ENCODE measurements around the gene KRTDAP.

Gene KRTDAP, protein sequence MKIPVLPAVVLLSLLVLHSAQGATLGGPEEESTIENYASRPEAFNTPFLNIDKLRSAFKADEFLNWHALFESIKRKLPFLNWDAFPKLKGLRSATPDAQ

DNA sequence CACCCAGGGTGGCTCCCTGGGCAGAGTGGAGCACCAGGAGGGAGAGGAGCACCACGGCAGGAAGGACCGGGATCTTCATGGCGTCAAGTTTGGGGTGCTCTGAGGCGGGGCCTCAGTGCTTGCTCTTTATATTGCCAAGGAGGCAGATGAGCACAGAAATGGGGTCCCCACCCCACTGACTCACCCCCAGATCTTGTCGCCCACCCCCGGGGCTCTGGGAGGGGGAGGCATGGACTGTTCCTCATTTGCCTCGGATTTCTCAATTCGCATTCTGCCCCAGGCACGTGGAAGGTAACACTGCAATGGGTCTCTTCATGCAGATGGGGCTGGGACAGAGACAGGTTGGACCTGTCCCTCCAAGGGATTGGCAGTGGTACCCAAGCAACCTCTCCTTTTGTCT lies at the start of gene KRTDAP:
Gene KRTDAP (minus strand): TSS at position 101 of the 400 bp plus-strand sequence. CDS start 22 bp downstream, at position 79.
- no peak for DNase-seq

DNA sequence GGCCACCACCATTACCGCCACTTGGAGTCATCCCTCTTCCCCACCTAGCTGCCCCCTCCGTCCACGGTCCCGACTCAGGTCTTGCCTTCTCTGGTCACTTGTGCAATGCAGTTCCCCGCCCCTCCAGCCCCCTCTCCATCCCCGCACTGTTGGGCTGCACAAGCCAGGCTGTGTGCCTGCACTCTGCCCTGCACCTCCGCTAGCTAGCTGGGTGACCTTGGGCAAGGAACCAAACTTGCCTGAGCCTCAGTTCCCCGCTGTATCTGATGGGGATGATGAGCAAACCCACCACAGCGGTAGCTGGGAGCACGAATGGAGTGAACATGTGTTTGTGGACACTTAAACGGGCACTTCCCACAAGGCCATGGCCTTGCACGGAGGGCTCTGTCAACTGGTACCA lies 49.6 kb upstream of the KRTDAP start:
- DNase-seq = no peak

DNA sequence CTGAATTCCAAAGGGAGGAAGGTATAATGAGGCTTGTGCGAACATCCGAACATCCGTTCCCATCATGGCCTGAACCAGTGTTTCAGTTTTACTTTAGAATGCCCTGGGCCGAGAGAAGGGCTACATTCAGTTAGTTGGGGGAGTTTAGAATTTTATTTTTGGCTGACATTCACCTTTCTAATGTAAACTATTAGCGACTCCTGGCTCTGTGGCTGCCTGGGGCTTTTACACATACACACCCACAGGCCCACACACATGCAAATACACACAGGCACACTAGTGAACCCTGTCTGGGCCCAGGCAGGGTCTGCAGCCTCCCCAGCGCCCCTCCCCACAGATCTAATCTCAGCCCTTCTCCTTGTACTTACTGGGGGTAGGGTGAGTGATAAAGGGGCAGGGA lies 49.0 kb upstream of the KRTDAP start:
- no peak for DNase-seq

DNA sequence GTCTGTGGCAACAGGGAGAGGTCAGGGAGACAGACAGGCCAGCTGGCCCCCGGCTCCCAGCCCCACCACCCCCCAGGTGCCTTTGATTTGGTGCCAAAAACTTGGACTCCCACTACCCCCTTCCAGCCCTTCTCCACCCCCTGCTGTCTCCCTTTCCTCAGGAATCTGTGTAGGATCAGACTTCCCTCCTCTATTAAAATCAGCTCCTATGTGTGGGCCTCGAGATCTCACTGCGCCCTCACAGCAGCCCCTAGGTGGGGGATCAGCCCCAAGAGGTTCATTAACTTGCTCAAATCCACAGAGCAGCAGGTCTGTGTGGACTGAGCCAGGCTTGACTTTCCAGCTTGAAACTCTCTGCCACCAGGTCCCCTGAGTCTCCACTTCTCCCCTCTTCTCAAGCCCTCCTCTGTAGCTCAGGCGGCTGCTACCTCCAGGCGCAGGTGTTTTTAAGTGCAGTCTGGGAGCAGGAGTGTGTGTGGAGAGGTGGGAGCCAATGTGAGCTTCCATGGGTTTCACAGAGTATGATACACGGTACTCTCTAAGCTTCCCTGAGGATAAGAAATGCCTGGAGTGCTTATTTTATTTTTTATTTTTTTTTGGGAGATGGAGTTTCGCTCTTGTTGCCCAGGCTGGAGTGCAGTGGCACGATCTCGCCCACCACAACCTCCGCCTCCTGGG lies 44.7 kb upstream of the KRTDAP start:
- DNase-seq = no peak

DNA sequence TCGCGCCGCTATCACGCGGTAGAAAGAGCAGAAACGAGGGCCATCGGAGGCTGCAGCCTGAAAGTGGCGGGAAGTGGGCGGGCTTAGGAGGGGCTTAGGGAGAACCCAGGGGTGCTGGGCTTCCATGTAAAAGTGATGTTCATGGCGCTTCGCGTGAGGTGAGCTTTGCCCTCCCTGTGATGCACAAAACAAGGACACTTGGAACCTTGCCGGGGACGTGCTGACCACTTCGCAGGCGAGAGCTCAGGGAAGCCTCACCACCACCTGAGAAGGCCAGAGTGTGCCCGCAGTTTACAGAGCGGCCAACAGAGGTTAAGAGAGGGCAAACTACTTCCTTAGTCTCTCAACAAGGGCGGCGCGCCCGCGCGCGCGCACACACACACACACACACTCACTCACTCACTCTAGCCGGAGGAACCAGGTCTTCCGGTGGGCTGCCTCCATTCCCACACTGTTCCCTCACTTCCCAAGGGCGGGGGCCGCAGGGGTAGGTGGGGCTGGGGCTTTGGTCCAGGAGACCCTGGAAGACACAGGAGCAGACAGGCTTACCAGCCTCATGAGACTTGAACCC lies 43.6 kb upstream of the KRTDAP start:
- DNase-seq = no peak

DNA sequence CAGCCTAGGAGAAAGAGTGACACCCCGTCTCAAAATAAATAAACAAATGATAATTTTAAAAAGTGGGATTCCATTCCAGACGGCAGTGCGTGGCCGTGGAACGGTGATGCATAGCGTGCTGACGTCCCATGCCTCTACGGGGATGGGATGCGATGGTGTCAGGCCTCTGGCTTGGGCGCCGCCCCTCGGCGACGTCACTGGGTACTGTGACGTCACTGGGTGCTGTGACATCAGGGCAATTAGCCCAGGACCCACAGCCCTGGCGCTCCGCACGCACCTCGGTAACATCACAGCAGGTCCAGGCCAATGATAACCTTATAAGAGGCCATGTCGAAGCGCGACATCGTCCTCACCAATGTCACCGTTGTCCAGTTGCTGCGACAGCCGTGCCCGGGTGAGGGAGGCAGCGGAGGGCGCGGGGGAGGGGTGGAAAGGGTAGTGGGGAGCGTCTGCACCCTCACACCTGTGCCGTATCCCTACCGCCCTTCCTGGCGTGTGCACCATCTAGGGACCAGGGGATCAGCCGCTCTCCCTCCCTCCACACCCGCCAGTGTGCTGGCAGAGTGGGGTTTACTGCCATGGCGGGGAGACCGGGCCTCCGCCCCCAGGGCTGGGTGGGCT lies 43.0 kb upstream of the KRTDAP start, which contains the start of gene GAPDHS:
Gene GAPDHS (plus strand): TSS at position 256 of the 621 bp plus-strand sequence. CDS start 72 bp downstream, at position 328.
- no peak for DNase-seq

DNA sequence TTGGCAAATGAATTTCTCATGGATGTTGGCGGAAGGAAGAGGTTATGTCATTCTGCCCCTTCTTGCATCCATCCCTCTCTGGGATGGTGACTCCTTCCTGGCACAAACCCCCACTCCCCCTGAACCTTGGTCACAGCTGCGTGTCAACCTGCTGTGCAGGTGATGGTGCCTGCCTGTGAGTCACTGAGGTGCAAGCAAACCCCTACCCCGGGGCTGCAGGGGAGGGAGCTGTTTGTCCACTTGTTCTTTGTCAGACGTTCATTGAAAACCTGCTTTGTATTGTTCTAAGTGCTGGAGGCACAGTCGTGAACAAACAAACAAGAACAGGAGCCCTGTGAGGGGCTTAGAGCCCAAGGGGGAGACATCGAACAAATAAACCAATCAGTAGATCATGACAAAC lies 41.0 kb upstream of the KRTDAP start:
- no peak for DNase-seq

DNA sequence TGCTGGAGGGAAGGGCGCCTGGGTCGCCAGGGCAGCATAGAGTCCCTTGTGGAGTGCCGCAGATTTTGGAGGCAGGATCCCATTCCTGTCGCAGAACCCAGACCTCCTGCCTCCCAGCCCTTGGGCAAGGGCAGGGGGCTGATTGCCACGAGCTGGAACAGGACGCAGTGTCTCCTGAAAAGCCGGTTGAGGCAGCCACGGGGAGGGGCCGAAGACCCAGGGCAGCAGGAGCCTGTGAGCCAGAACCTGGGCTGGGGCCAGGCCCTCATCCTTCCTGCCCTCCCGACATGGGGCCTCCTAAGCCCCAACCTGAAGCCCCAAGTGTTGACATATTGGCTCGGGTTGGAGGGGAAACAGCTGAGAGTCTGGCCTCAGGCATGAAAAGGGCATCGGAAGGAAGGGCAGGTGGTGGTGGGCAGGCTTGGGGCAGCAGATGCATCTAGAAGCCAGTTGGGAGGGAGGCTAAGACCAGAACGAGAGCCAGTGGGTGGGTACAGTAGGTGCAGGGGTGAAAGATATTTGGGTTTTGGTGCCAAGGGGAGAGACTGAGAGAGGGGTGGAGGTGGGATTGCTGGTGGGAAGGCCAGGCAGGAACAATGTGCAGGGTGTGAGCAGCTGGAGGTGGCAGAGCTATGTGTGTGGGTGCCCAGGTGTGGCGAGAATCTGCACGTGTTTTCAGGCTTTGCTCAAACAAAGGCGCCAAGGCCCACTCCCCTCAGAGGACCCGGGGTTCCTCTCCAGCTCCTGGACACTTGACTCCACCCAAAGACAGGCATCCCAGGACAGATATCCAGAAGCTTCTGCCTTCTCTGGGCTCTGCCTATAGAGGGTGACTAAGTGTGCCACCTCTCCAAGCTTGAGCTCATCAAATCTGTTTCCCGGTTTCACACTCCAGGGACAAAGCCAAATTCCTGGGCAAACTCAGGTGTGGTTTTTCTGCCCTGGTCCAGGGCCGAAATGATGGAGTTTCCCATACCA lies 39.3 kb upstream of the KRTDAP start:
- no peak for DNase-seq

DNA sequence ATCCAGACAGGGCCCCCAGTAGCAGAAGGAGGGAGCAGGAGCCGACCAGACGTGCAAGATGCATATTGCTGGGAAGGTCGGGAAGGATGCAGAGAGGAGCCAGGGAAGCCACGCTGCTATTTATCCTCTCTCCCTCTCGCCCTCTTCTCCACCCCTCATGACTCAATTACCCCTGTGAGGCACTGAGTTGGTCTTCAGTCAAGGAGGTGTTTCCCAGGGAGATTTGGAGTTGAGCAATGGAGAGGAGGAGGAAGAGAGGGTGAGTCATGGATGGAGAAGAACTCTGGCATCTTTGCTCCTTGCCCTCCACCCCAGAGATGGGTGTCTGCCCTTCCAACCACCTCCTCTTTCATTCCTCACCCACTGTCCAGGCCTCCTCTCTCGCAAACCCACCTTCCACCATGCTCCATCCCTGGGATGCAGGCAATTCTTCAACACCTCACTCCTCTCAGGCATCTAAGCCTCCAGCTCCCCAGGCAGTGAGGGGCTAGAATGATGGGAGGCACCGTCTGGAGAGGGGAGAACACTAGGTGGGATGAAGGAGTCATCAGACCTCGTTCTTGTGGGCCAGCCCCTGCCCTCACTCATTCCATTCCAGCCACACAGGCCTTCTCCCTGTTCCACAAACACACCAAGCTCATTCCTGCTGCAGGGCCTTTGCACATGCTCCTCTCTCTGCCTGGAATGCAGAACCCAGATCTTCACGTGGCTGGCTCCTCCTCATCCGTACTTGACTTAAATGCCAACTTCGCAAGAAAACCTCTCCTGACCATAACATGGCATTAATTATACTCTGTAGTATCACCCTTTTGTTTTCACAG lies 38.2 kb upstream of the KRTDAP start, which contains the start of gene SBSN:
Gene SBSN (minus strand): TSS at position 94 of the 821 bp plus-strand sequence. CDS start 30 bp downstream, at position 64.
- DNase-seq = no peak

DNA sequence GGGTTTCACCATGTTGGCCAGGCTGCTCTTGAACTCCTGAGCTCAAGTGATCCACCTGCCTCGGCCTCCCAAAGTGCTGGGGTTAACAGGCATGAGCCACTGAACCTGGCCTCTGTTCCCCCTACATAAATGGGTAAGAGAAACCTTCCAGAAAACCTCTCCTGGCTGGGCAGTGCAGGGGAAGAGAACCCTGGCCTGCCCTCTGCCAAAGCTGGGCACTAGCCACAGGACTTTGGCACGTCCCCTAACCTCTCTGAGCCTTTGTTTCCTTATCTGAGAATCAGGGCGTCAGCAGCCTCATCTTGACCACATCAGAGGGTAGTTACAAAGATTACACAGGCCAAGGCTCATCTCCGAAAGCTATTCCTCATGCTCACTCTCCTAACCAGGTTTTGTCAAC lies 35.6 kb upstream of the KRTDAP start:
- no peak for DNase-seq

DNA sequence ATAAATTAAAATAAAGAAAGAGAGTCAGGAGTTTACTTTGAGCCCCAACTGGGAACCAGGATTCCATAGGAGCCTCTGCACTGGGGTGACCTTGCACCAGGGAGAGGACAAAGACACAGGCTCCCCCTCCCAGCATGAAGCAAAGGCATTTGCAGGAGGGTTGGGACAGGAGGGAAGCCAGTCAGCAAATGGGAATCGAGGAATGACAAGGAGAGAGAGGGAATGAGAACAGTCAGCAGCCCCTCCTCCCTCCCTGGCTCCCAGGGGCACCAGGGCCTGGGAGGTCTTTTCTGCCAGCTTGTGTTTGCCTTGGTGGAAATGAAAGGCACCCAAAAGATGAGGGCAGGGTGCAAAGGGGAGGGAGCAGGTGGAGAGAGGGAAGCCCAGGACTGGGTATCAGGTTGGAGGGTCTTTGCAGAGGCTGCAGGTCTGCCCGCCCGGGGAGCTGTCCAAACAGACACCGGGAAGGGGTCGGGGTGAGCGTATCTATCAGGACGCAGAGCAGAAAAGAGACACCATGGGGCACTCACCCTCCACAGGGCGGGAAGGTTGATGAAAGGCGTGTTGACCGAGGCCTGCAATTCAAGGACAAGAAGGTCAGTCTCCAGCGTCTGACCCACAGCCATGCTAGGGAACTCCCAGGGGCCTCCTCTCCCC lies 34.0 kb upstream of the KRTDAP start:
- DNase-seq = no peak

DNA sequence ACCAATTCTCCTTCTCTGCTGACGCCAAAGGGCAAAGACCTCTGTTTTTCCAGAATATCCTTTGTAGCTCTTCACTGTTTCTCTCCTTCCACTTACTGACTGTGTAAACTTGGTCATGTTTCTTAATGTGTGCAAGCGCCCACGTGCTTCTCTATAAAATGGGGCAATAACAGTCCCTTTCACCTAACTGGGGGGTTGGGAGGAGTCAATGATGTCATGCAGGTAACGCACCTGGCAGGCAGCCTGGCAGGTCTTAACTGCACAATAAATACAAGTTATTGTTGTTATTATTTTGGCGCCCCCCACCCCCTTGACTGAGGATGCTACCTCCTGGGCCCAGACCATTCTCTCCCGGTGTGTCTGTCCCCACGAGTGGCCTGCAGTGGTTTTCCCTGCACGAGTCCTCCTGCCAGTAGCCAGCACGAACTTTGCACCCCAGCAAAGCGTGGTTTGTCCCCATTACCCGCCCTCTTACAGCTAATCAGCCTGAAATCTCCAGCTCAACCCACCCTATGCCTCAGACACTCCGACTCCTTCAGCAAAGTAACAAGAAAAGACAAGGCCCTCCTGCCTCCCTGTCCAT lies 32.6 kb upstream of the KRTDAP start:
- no peak for DNase-seq

DNA sequence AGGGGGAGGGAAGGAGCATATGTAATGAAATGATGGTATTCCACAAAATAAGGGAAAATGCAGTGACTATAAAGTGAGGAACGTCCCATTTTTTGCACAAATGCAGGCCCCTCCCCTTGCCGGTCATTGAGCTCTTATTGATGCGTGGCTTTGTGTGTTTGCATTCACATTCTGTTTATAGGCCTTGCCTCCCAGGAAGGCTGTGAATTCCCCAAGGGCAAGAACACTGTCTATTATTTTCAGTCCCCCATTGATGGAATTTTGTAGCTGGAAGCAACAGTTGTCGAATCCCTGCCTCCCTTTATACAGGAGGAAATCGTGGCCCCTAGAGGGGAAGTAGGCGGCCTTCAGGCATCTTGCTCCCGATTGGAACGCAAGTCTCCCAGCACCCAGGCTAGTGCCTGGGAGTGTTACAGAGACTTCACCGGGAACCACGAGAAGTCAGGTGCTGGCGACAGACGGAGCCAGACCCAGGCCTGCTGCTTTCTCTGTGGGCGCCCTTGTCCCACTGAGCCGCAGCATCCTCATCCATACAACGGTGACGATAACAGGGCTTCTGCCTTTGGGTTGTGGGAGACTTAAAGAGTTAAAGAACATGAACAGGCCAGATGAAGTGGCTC lies 31.0 kb upstream of the KRTDAP start:
- no peak for DNase-seq

DNA sequence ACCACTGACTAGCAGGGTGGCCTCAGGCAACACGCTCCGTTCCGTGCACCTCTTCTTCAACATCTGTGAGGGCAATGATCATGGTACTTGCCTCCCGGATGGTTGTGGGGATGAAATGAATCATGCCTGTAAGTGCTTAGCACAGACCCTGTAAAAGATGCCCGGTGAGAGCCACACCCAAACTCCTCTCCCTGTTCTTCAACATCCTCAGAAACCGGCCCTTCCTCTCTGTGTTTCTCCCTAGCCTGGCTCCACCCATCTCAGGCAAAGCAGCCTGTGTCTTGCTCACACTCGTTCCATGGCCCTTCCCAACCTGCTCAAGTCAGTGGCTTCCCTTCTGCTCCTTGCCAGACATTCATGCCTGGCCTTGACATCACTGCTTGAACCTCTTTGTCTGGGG lies 29.0 kb upstream of the KRTDAP start:
- no peak for DNase-seq

DNA sequence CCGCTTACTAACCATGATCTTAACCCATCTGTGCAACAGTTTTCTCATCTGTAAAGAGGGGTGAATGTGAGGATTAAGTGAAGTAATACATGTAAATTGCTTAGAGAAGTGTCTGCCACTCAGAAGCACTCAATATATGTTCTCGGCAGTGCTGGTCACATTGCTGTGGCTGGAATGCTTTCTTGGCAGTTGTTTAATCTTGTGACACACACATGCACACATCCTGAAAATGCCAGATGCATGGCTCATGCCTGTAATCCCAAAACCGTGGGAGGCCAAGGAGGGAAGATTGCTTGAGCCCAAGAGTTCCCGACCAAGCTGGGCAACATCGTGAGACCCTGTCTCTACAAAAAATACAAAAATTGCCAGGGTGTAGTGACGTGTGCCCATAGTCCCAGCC lies 28.0 kb upstream of the KRTDAP start:
- DNase-seq = no peak

DNA sequence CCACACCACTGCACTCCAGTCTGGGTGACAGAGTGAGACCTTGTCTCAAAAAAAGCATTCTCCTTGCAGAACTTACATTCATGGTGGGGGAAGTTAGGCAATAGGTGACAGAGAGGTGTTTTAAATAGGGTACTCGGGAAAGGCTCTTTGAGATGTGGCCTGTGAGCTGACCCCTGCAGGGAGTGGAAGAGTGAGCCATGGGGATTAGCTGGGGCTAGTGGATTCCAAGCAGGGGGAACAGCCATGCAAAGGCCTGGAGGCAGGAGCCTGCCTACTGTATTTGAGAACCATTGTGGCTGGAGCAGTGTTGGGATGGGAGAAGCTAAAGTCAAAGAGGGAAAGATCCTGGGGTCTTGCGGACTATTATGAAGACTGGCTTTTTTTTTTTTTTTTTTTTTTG lies 27.1 kb upstream of the KRTDAP start:
- no peak for DNase-seq

DNA sequence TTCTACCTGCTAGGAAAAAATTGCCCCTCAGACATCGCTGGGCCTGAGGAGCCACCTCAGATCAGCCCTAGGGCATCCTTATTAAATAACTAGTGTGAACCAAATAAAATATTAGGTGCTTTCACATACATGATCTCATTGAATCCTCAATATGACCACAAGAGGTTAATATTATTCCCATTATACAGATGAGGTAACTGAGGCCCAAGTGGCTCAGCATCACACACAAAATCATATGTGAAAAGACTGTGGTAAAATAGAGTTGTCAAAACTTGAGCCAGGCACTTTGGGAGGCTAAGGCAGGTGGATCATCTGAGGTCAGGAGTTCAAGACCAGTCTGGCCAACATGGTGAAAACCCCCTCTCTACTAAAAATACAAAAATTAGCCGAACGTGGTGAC lies 26.0 kb upstream of the KRTDAP start:
- DNase-seq = no peak

DNA sequence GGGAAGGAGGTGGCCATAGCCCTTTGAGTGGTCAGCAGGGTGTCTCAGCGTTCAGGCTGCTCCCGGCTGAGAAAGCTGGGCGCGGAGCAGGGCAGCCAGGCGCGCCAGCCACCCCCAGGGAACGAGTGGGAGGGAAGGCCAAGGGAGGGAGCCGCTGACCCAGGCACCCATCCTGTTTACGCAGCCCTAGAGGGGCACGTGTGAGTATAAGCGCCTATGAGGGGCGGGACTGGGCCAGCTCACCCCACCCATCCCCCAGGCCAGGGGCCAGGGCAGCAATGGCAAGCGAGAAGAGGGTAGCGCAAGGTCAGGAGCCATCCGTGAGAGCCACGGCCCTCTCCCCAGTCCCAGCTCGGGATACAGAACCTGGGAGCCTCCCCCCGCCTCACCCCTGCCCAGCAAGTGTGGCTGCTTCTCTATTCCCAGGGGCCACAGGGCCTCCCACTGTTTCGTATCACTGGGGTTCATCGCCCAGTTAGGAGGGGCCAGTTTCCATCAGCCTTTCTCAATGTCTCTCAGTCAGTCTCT lies 24.1 kb upstream of the KRTDAP start:
- no peak for DNase-seq

DNA sequence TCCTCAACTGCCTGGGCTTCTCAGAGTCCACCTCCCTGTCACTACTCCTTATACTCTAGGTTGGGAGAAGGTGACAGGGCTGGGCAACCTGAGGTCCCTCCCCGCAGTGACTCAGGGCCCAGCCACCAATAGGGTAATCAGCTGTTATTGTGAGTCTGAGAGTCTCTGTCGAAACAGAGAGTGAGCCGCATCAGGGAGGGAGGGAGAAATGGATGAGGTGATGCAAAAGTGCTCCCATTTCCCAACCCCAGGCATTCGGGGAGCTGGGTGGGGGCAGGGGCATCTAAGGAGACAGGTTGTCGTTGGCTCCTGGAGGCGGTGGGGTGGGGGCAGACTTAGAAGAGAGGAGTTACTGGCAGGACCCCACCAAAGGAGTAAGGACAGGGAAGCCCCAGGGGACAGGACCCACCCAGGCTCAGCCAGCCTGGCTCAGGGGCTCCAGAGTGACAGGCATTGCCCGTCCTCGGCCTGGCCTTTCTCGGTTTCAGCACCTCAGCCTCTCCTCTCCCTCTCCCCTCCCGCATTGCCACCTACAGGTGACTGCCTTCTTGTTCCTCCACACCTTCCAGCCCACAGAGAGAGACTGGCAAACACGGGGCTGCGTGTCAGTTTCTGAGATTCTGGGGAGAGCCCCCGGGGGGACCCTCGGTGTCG lies 23.5 kb upstream of the KRTDAP start, which contains the start of gene DMKN:
Gene DMKN (minus strand): TSS at position 22 of the 654 bp plus-strand sequence. CDS start 174 bp downstream, outside the sequence.
- DNase-seq = no peak
